H1 (cell line): Measurements from ENCODE around the gene UBASH3B. TPM values are rescaled to one million over a fixed set of nuclear protein-coding genes. Genes with fewer than 3 reads are reported as not detected.

Experiments used
- CTCF ChIA-PET: fragments of 300-600 bp; sonication (Branson Sonifier 250); formaldehyde crosslinking; loops from one replicate; lab custom pipeline; 2021; ENCODE audit not compliant: partially characterized antibody; lab: Charles Lee
- POLR2A ChIA-PET: fragments of 300-600 bp; sonication (Branson Sonifier 250); formaldehyde crosslinking; loops from one replicate; lab custom pipeline; 2021; ENCODE audit warnings: inconsistent platforms; ENCODE audit not compliant: partially characterized antibody; lab: Charles Lee
- DNase-seq, 2 experiments: peaks; one replicate each; pipeline versions ENCODE4 v3.0.0 to v3.0.0-alpha.2; 2010 to 2022; ENCODE audit warnings: low spot score in 2 of 2, low read depth in 1 of 2, mixed read lengths in 1 of 2
- FAIRE-seq: peaks from 2 replicates; lab custom pipeline; 2011; peaks lifted over from hg19 to GRCh38; lab: Jason Lieb, UNC
- H2AFZ ChIP-seq: 2 replicates; pipeline ENCODE4 v1.8.1; 2012; ENCODE audit warnings: low read length, inconsistent platforms
- H2AK5ac ChIP-seq: 2 replicates; pipeline ENCODE4 v1.6.1; 2013; ENCODE audit warnings: low read depth, low read length
- H2BK120ac ChIP-seq: replicated peaks from 2 replicates; pipeline ENCODE3; 2013; ENCODE audit warnings: low read depth, low read length, inconsistent platforms
- H2BK12ac ChIP-seq: 2 replicates; pipeline ENCODE4 v1.6.1; 2013; ENCODE audit warnings: low read depth, low read length
- H2BK15ac ChIP-seq: 2 replicates; pipeline ENCODE4 v1.6.1; 2013; ENCODE audit warnings: low read length
- H2BK20ac ChIP-seq: 2 replicates; pipeline ENCODE4 v1.6.1; 2013; ENCODE audit warnings: low read length
- H2BK5ac ChIP-seq: 2 replicates; pipeline ENCODE4 v1.6.1; 2013; ENCODE audit warnings: low read depth, low read length
- H3K14ac ChIP-seq: 2 replicates; pipeline ENCODE4 v1.6.1; 2013; ENCODE audit warnings: inconsistent platforms; ENCODE audit not compliant: insufficient read length
- H3K18ac ChIP-seq: 2 replicates; pipeline ENCODE4 v1.6.1; 2013; ENCODE audit warnings: low read length; ENCODE audit errors: extremely low read depth
- H3K23ac ChIP-seq: 2 replicates; pipeline ENCODE4 v1.6.1; 2013; ENCODE audit warnings: inconsistent platforms; ENCODE audit not compliant: insufficient read length
- H3K23me2 ChIP-seq: 2 replicates; pipeline ENCODE4 v1.6.1; 2013; ENCODE audit warnings: low read depth, low read length
- H3K27ac ChIP-seq: 2 replicates; pipeline ENCODE4 v1.6.1; 2011; ENCODE audit warnings: low read depth, low read length, inconsistent platforms
- H3K27me3 ChIP-seq, 4 experiments: replicated peaks in 1 of 4; 1 replicate in 1 of 4; 2 replicates in 3 of 4; pipeline versions ENCODE4 v1.6.1 to v1.8.1; 2011 to 2013; ENCODE audit warnings: low read length in 3 of 4, mild to moderate bottlenecking in 3 of 4, inconsistent platforms in 2 of 4, mixed read lengths in 2 of 4, moderate library complexity in 1 of 4; ENCODE audit not compliant: control insufficient read depth in 3 of 4, insufficient read depth in 3 of 4; ENCODE audit errors: extremely low read depth in 1 of 4
- H3K36me3 ChIP-seq, 4 experiments: 2 replicates each; pipeline versions ENCODE4 v1.6.1 to v1.8.1; 2011 to 2013; ENCODE audit warnings: mild to moderate bottlenecking in 4 of 4, low read length in 3 of 4, moderate library complexity in 2 of 4, control low read depth in 1 of 4, inconsistent platforms in 1 of 4; ENCODE audit not compliant: insufficient read depth in 4 of 4, control insufficient read depth in 2 of 4
- H3K4ac ChIP-seq: replicated peaks from 2 replicates; pipeline ENCODE3; 2013; ENCODE audit warnings: low read length, low read depth, mixed read lengths, inconsistent platforms; ENCODE audit not compliant: insufficient read length
- H3K4me1 ChIP-seq, 4 experiments: replicated peaks in 1 of 4; 1 replicate in 1 of 4; 2 replicates in 3 of 4; pipeline versions ENCODE4 v1.6.1 to v1.8.1; 2011 to 2013; ENCODE audit warnings: low read length in 3 of 4, inconsistent platforms in 2 of 4, mixed read lengths in 1 of 4; ENCODE audit not compliant: insufficient read depth in 4 of 4, control insufficient read depth in 3 of 4
- H3K4me2 ChIP-seq, 2 experiments: 2 replicates each; pipeline versions ENCODE4 v1.6.1 to v1.8.1; 2011 to 2013; ENCODE audit warnings: low read depth in 2 of 2, low read length in 2 of 2, control low read depth in 1 of 2, inconsistent platforms in 1 of 2, mild to moderate bottlenecking in 1 of 2; ENCODE audit not compliant: insufficient read depth in 1 of 2
- H3K4me3 ChIP-seq, 4 experiments: fragments of 200-600, 300-600 bp in 1 of 4; sonication (generic), shearing (Covaris generic), sonication (Bioruptor Twin) in 1 of 4; 2 replicates each; pipeline versions ENCODE4 v1.5.1 to v1.8.1; 2011 to 2016; ENCODE audit warnings: low read length in 4 of 4, low read depth in 3 of 4, control low read depth in 2 of 4, inconsistent platforms in 2 of 4, mild to moderate bottlenecking in 2 of 4, mixed read lengths in 1 of 4, moderate library complexity in 1 of 4; ENCODE audit not compliant: insufficient read depth in 2 of 4; ENCODE audit errors: extremely low read depth in 1 of 4
- H3K56ac ChIP-seq: replicated peaks from 2 replicates; pipeline ENCODE3; 2013; ENCODE audit warnings: low read depth, mild to moderate bottlenecking, mixed read lengths, low read length, inconsistent platforms; ENCODE audit not compliant: insufficient read length
- H3K79me1 ChIP-seq: 2 replicates; pipeline ENCODE4 v1.6.1; 2013; ENCODE audit warnings: low read depth, low read length, control low read depth
- H3K79me2 ChIP-seq, 2 experiments: 2 replicates each; pipeline versions ENCODE4 v1.6.1 to v1.8.1; 2012 to 2013; ENCODE audit warnings: low read length in 2 of 2, mild to moderate bottlenecking in 2 of 2, inconsistent platforms in 1 of 2; ENCODE audit not compliant: insufficient read depth in 2 of 2, control insufficient read depth in 1 of 2
- H3K9ac ChIP-seq, 4 experiments: replicated peaks in 1 of 4; 1 replicate in 1 of 4; 2 replicates in 3 of 4; pipeline versions ENCODE4 v1.6.1 to v1.8.1; 2011 to 2013; ENCODE audit warnings: low read depth in 3 of 4, low read length in 3 of 4, control low read depth in 2 of 4, mild to moderate bottlenecking in 2 of 4, moderate library complexity in 2 of 4, inconsistent platforms in 1 of 4; ENCODE audit errors: extremely low read depth in 1 of 4
- H3K9me3 ChIP-seq, 2 experiments: 2 replicates each; pipeline versions ENCODE4 v1.6.1 to v1.8.1; 2012 to 2013; ENCODE audit warnings: mild to moderate bottlenecking in 2 of 2, moderate library complexity in 2 of 2, control low read depth in 1 of 2, inconsistent platforms in 1 of 2, low read depth in 1 of 2, low read length in 1 of 2, mixed read lengths in 1 of 2; ENCODE audit not compliant: insufficient read depth in 2 of 2
- H4K20me1 ChIP-seq, 2 experiments: replicated peaks in 1 of 2; 2 replicates each; pipeline versions ENCODE3 to v1.8.1; 2011 to 2013; ENCODE audit warnings: inconsistent platforms in 2 of 2, low read length in 2 of 2, mild to moderate bottlenecking in 1 of 2; ENCODE audit not compliant: insufficient read depth in 2 of 2, control insufficient read depth in 1 of 2
- H4K5ac ChIP-seq: 2 replicates; pipeline ENCODE4 v1.6.1; 2013; ENCODE audit warnings: low read length, low read depth, mixed read lengths, inconsistent platforms; ENCODE audit not compliant: insufficient read length
- H4K8ac ChIP-seq: 2 replicates; pipeline ENCODE4 v1.8.0; 2013; ENCODE audit warnings: mild to moderate bottlenecking, moderate library complexity, low read length, inconsistent platforms; ENCODE audit not compliant: insufficient read depth; ENCODE audit errors: extremely low read depth
- H4K91ac ChIP-seq: replicated peaks from 2 replicates; pipeline ENCODE3; 2013; ENCODE audit warnings: low read length, mixed read lengths, inconsistent platforms; ENCODE audit not compliant: insufficient read length
- ASH2L ChIP-seq: fragments of 200-600, 300-600 bp; sonication (generic); IDR thresholded peaks from one replicate; pipeline ENCODE4 v1.7.1; 2017; ENCODE audit warnings: low read length
- JUND ChIP-seq: IDR thresholded peaks from 2 replicates; pipeline ENCODE4 v1.6.1; 2011; ENCODE audit warnings: mild to moderate bottlenecking, improper control_type of control experiment, low read length
- WGBS, 2 experiments: shearing (Covaris generic) in 1 of 2; methylation state at CpG; one replicate each; pipeline versions ENCODE4 v1.1.6 to v1.1.7; 2013 to 2015; ENCODE audit warnings: low lambda C conversion rate in 2 of 2, mixed read lengths in 2 of 2, inconsistent platforms in 1 of 2, low coverage in 1 of 2, missing lambda C conversion rate in 1 of 2; ENCODE audit not compliant: insufficient replicate concordance in 2 of 2, insufficient coverage in 1 of 2, insufficient read length in 1 of 2; ENCODE audit errors: extremely low coverage in 1 of 2, missing lambda C conversion rate in 1 of 2; 5-methylcytosine and 5-hydroxymethylcytosine counted together
- polyA plus RNA-seq, 7 experiments: library from polyadenylated mRNA; depleted of rRNA in 3 of 7; stranded (reverse) in 5 of 7; unstranded in 2 of 7; fragments of >200 nt in 5 of 7; fragments of 200-250 nt in 2 of 7; gene quantifications; 1 replicate in 5 of 7; 2 replicates in 1 of 7; 4 replicates in 1 of 7; pipeline versions ENCODE4 v1.2.1 to v1.2.3, GENCODE V29; 2011 to 2013; ENCODE audit warnings: missing spikeins in 2 of 7, mixed read lengths in 2 of 7
- total RNA-seq: library from RNA; stranded (reverse); fragmentation: NEBNext Ultra II Directional; extraction: Animal tissue kit (Norgen Biotek cat#: 25700); gene quantifications from 2 replicates; pipeline ENCODE4 v1.2.1, GENCODE V29; 2021

UBASH3B gene
- total and polyA plus RNA-seq, 2 of the 8 experiments (the other 6 are each of a cell fraction or from before 2014, with no cell fraction given): 7.5 to 9.5 TPM

DNA sequence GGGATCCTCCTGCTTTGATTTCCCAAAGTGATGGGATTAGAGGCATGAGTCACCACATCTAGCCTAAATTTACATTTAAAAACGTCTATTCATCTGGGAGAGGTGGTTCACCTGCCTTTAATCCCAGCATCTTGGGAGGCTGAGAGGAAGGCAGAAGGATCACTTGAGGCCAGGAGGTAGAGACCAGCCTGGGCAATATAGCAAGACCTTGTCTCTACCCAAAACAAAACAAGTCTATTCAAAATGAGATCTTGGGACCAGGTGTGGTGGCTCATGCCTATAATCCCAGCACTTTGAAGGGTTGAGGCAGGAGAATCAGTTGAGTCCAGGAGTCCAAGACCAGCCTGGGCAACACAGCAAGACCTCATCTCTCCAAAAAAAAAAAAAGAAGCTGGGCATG lies 4.9 kb upstream of the UBASH3B start:
- peaks cover 0 to 16% (median 12%) of the 10 kb centered on the region in 4 experiments; a peak in 6 of 7 replicates for H3K27me3 ChIP-seq
- no peak overlapping the region for H4K8ac ChIP-seq
- H4K91ac ChIP-seq: no peak overlapping the region
- CTCF ChIA-PET: interaction anchor here (0.6 to 1.3 kb wide), 2 partner anchors 97 to 104 kb away, joined by 3 to 4 read pairs; no protein-coding TSS in a partner anchor
- no peak overlapping the region for H2BK5ac ChIP-seq
- H3K56ac ChIP-seq: no peak overlapping the region
- H3K18ac ChIP-seq: no peak overlapping the region
- no peak overlapping the region for H2AFZ ChIP-seq
- FAIRE-seq: no peak
- no peaks in the 10 kb centered on the region for H4K20me1 ChIP-seq
- no peak overlapping the region for H3K23ac ChIP-seq
- H3K9me3 ChIP-seq: no peaks in the 10 kb centered on the region
- 55% methylated on average over 1 of the region's 1 CpG; no CpG with 5 or more reads in 1 of the 2 experiments for WGBS, 2 experiments
- H2AK5ac ChIP-seq: no peak overlapping the region
- H3K79me2 ChIP-seq: no peaks in the 10 kb centered on the region
- no peak overlapping the region for H4K5ac ChIP-seq
- DNase-seq: no peak
- H2BK20ac ChIP-seq: no peak overlapping the region
- H3K14ac ChIP-seq: no peak overlapping the region
- H3K4me1 ChIP-seq: peaks cover 0 to 7% (median 3%) of the 10 kb centered on the region in 4 experiments; a peak in 6 of 7 replicates
- H2BK120ac ChIP-seq: no peak overlapping the region
- peaks cover 4% of the 10 kb centered on the region; the same call in 1 of the 2 replicates for H3K23me2 ChIP-seq
- H3K79me1 ChIP-seq: no peaks in the 10 kb centered on the region
- no peak overlapping the region for H3K27ac ChIP-seq
- H3K4me2 ChIP-seq: no peak overlapping the region
- H3K4me3 ChIP-seq: no peak overlapping the region
- no peak for TF ChIP-seq ASH2L
- TF ChIP-seq JUND: peak; percentile 75; the same call in 1 of the 2 replicates
- no peak overlapping the region for H2BK12ac ChIP-seq
- H3K9ac ChIP-seq: no peak overlapping the region
- H3K4ac ChIP-seq: no peak overlapping the region
- no peaks in the 10 kb centered on the region for H3K36me3 ChIP-seq
- POLR2A ChIA-PET: no interaction called here
- H2BK15ac ChIP-seq: 0 out of 2 replicates have a peak overlapping the region, but pooled peaks have one; percentile 81
